Lung (tissue), 12 donors: ENCODE data around the gene SUPT3H. TPM values are rescaled to one million over a fixed set of nuclear protein-coding genes. Genes with fewer than 3 reads are reported as not detected.

Experiments
- ATAC-seq: fragments of 200-7000 bp; cut with Tn5 transposase; one replicate; pipeline ENCODE4 v1.9.1; 2020; ENCODE audit warnings: moderate number of reproducible peaks; ENCODE audit not compliant: insufficient read depth, low FRiP score
- DNase-seq, 3 donors: peaks; one replicate each; pipeline ENCODE4 v3.0.0-alpha.2; 2013 to 2017
- H3K27ac ChIP-seq, 2 donors: one replicate each; pipeline ENCODE4 v1.5.1; 2013; ENCODE audit warnings: mild to moderate bottlenecking in 2 of 2, moderate library complexity in 2 of 2, control low read depth in 1 of 2, inconsistent platforms in 1 of 2, low read depth in 1 of 2, low read length in 1 of 2
- H3K27me3 ChIP-seq, 3 donors: one replicate each; pipeline ENCODE4 v1.5.1; 2013; ENCODE audit warnings: low read length in 2 of 3; ENCODE audit not compliant: control insufficient read depth in 3 of 3, insufficient read depth in 3 of 3
- H3K36me3 ChIP-seq, 4 donors: one replicate each; pipeline ENCODE4 v1.5.1; 2013; ENCODE audit warnings: low read length in 4 of 4, mild to moderate bottlenecking in 1 of 4, moderate library complexity in 1 of 4; ENCODE audit not compliant: control insufficient read depth in 4 of 4, insufficient read depth in 4 of 4
- H3K4me1 ChIP-seq, 5 donors: one replicate each; pipeline ENCODE4 v1.5.1; 2013; ENCODE audit warnings: low read length in 5 of 5, mild to moderate bottlenecking in 2 of 5, moderate library complexity in 1 of 5; ENCODE audit not compliant: control insufficient read depth in 5 of 5, insufficient read depth in 5 of 5
- H3K4me3 ChIP-seq: one replicate; pipeline ENCODE4 v1.5.1; 2013; ENCODE audit warnings: mild to moderate bottlenecking, control low read depth, moderate library complexity
- H3K9ac ChIP-seq, 2 donors: one replicate each; pipeline ENCODE4 v1.5.1; 2013; ENCODE audit warnings: low read length in 2 of 2, control low read depth in 1 of 2; ENCODE audit not compliant: insufficient read depth in 1 of 2
- H3K9me3 ChIP-seq, 4 donors: one replicate each; pipeline ENCODE4 v1.5.1; 2013; ENCODE audit warnings: low read length in 3 of 4, mild to moderate bottlenecking in 1 of 4, moderate library complexity in 1 of 4; ENCODE audit not compliant: control insufficient read depth in 4 of 4, insufficient read depth in 3 of 4
- WGBS, 2 donors: extraction: QIAGEN DNeasy Blood & Tissue Kit; methylation state at CpG; one replicate each; pipeline ENCODE4 v1.1.7; 2013; 5-methylcytosine and 5-hydroxymethylcytosine counted together
- polyA plus RNA-seq, 2 donors: library from polyadenylated mRNA; stranded (reverse); fragments of 200-250 nt; gene quantifications; one replicate each; pipeline ENCODE4 v1.2.1, GENCODE V29; 2013
- total RNA-seq, 2 donors: library from RNA; depleted of rRNA in 1 of 2; stranded (reverse); fragments of >200 nt in 1 of 2; gene quantifications; one replicate each; pipeline ENCODE4 v1.2.1, GENCODE V29; 2014 to 2021
- TF ChIP-seq, protein P1 (sequence below): IDR thresholded peaks from 2 replicates; pipeline ENCODE4 v1.5.1; 2012; ENCODE audit warnings: mild to moderate bottlenecking; ENCODE audit errors: control extremely low read depth, extremely low read depth
- donor health status: control.
- donor health status: control.
- donor health status: Bipolar disorder and iron deficiency.
- donor health status: healthy.
- donor health status: DM: yes; HTN: yes; CAD: no.

The SUPT3H gene
- total and polyA plus RNA-seq, 4 donors = 5.2 to 17.4 (median 8.2) TPM

DNA sequence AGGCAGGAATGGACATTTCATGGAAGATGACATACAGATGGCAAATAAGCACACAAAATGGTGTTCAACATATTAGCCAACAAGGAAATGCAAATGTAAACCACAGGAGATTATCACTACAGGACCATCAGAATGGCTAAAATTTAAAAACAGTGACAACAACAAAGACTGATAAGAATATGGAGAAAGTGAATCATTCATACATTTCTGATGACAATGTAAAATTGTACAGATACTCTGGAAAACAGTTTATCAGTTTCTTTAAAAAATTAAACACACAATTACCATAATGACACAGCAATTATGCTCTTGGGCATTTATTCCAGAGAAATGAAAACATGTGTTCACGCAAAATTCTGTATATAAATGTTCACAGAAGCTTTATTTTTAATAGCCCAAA, 155.4 kb downstream of the SUPT3H start:
- Histone ChIP-seq H3K9me3 (no peaks in the 10 kb centered on the region), H3K4me3 (no peak overlapping the region), H3K4me1 (no peaks in the 10 kb centered on the region), H3K36me3 (peaks cover 0 to 1% (median 0%) of the 10 kb centered on the region in 4 donors), H3K9ac (no peak overlapping the region), H3K27me3 (no peaks in the 10 kb centered on the region), H3K27ac (no peak overlapping the region)
- ATAC-seq = no peak
- WGBS, 2 donors = 99 to 100% methylated on average over 1 of the region's 1 CpG
- DNase-seq = no peak
- TF ChIP-seq, protein P1, sequence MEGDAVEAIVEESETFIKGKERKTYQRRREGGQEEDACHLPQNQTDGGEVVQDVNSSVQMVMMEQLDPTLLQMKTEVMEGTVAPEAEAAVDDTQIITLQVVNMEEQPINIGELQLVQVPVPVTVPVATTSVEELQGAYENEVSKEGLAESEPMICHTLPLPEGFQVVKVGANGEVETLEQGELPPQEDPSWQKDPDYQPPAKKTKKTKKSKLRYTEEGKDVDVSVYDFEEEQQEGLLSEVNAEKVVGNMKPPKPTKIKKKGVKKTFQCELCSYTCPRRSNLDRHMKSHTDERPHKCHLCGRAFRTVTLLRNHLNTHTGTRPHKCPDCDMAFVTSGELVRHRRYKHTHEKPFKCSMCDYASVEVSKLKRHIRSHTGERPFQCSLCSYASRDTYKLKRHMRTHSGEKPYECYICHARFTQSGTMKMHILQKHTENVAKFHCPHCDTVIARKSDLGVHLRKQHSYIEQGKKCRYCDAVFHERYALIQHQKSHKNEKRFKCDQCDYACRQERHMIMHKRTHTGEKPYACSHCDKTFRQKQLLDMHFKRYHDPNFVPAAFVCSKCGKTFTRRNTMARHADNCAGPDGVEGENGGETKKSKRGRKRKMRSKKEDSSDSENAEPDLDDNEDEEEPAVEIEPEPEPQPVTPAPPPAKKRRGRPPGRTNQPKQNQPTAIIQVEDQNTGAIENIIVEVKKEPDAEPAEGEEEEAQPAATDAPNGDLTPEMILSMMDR = no peak

DNA sequence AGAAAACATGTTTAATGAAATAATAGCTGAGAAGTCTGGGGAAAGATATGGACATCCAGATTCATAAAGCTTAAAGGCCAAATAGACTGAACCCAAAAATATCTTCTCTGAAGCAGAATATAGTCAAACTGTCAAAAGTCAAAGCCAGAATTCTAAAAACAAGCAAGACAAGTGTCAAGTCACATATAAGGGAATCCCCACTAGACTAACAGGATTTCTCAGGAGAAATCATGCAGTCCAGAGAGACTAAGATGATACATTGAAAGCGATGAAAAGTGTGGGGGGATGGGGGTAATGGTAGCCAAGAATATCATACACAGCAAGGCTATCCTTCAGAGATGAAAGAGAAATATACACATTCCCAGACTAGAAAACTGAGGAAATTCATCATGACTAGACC, 162.0 kb downstream of the SUPT3H start:
- Histone ChIP-seq H3K27me3 (no peaks in the 10 kb centered on the region), H3K9me3 (peaks cover 0 to 11% (median 4%) of the 10 kb centered on the region in 4 donors), H3K36me3 (peaks cover 0 to 5% (median under 1%) of the 10 kb centered on the region in 4 donors), H3K27ac (no peak overlapping the region), H3K4me3 (no peak overlapping the region), H3K9ac (no peak overlapping the region), H3K4me1 (no peaks in the 10 kb centered on the region)
- TF ChIP-seq, protein P1 = no peak
- no peak for DNase-seq
- no peak for ATAC-seq
- WGBS, 2 donors = 96 to 97% methylated on average over 1 of the region's 1 CpG

- Histone ChIP-seq H3K9ac (no peak overlapping the region), H3K36me3 (peaks cover 0 to 5% (median under 1%) of the 10 kb centered on the region in 4 donors), H3K4me1 (no peaks in the 10 kb centered on the region), H3K27me3 (no peaks in the 10 kb centered on the region), H3K4me3 (no peak overlapping the region), H3K27ac (no peak overlapping the region), H3K9me3 (peaks cover 0 to 17% (median 5%) of the 10 kb centered on the region in 4 donors)
- TF ChIP-seq, protein P1 = no peak
- ATAC-seq (no peak), DNase-seq (no peak)
- WGBS, 2 donors = 64 to 65% methylated on average over 3 of the region's 3 CpGs
Measured at GRCh38 chr6:45212976-45213375, 164.8 kb downstream of the SUPT3H start.

GRCh38 chr6:45209762-45210161, 168.0 kb downstream of the SUPT3H start:
- Histone ChIP-seq H3K9ac (no peak overlapping the region), H3K27ac (no peak overlapping the region), H3K9me3 (peaks cover 0 to 10% (median 2%) of the 10 kb centered on the region in 4 donors), H3K4me3 (no peak overlapping the region), H3K4me1 (no peaks in the 10 kb centered on the region), H3K36me3 (no peaks in the 10 kb centered on the region), H3K27me3 (no peaks in the 10 kb centered on the region)
- 93 to 94% methylated on average over 2 of the region's 2 CpGs for WGBS, 2 donors
- TF ChIP-seq, protein P1 = no peak
- no peak for DNase-seq
- ATAC-seq = no peak
